ENCODE measurements around the gene DNAJC30. TPM values are rescaled to one million over a fixed set of nuclear protein-coding genes. Genes with fewer than 3 reads are reported as not detected.

DNAJC30 gene
- total RNA-seq, 2 donors from 2014 or later, result 8.9 to 11.1 TPM

DNA sequence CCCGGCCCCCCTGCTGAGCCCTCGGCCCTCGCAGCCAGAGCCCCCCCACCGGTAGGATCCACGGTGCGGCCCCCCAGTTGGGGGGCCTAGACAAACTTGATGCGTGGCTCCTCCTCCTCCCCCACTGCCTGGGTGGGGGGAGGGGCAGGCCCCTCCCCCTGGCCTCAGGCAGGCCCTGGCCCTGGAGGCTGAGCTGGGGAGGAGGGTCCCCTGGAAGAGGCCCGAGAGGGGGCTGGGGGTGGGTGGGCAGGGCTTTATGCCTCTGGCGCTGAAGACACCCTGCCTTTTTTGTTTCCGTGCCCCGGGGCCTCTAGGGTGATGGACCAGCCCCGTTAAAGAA is 12.0 kb downstream of the DNAJC30 start:
- Histone ChIP-seq H3K4me1 (ENCODE audit: control insufficient read depth, insufficient read depth, low read length) (no peaks in the 10 kb centered on the region), H3K9ac (ENCODE audit: extremely low read depth, low read length, poor library complexity, severe bottlenecking) (no peak overlapping the region), H3K27ac (ENCODE audit: low read depth, low read length) (no peak overlapping the region), H3K4me3 (ENCODE audit: low read length) (no peak overlapping the region), H3K36me3 (ENCODE audit: control insufficient read depth, insufficient read depth, low read length) (no peaks in the 10 kb centered on the region), H3K9me3 (ENCODE audit: control insufficient read depth, low read length) (no peaks in the 10 kb centered on the region), H3K27me3 (ENCODE audit: control insufficient read depth, insufficient read depth, low read length, poor library complexity, severe bottlenecking) (no peaks in the 10 kb centered on the region)
- no peak for TF ChIP-seq CTCF (conservative IDR thresholded peaks at IDR 0.05)
- no peak overlapping the region for H3K27ac Mint-ChIP-seq
- peaks cover 6% of the 10 kb centered on the region for H3K36me3 Mint-ChIP-seq (ENCODE audit: low read depth)
- peaks cover 20% of the 10 kb centered on the region for H3K27me3 Mint-ChIP-seq (ENCODE audit: insufficient read depth)
- peaks cover 5% of the 10 kb centered on the region for H3K4me1 Mint-ChIP-seq
- H3K4me3 Mint-ChIP-seq, result no peak overlapping the region
- H3K9me3 Mint-ChIP-seq, result no peaks in the 10 kb centered on the region
- no peak for DNase-seq
- 59 to 83% methylated on average over 4 to 11 of the region's 12 CpGs for whole genome bisulfite sequencing, 2 experiments (ENCODE audit: insufficient coverage in 1 of 2, insufficient read length in 1 of 2)

DNA sequence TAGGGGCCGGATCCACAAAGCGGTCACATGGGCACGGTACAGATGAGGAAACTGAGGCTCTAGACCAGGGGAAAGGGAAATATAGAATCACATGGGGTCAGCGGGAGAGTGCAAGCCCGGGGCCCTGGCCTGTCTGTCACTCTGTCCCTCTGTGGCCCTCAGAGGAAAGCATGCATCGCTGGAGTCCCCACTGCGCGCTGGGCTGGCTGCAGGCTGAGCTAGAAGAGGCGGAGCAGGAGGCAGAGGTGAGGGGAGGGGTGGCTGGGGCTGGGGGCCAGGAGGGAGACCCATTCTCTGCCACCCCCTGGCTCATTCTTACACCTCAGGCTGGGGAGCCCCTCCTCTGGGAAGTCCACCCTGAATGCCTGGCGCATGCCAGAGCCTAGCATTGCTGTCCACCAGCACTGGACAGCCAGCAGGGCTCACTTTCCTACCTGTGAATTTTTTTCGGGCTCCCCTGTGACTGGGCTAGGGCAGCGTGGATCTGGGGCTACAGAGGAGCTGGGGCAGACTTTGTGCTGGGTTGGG is 13.3 kb downstream of the DNAJC30 start:
- Histone ChIP-seq H3K27me3 (ENCODE audit: control insufficient read depth, insufficient read depth, low read length, poor library complexity, severe bottlenecking) (no peaks in the 10 kb centered on the region), H3K4me3 (ENCODE audit: low read length) (no peak overlapping the region), H3K9ac (ENCODE audit: extremely low read depth, low read length, poor library complexity, severe bottlenecking) (no peak overlapping the region), H3K4me1 (ENCODE audit: control insufficient read depth, insufficient read depth, low read length) (no peaks in the 10 kb centered on the region), H3K36me3 (ENCODE audit: control insufficient read depth, insufficient read depth, low read length) (no peaks in the 10 kb centered on the region), H3K9me3 (ENCODE audit: control insufficient read depth, low read length) (no peaks in the 10 kb centered on the region), H3K27ac (ENCODE audit: low read depth, low read length) (no peak overlapping the region)
- H3K36me3 Mint-ChIP-seq (ENCODE audit: low read depth), result peaks cover 6% of the 10 kb centered on the region
- no peak overlapping the region for H3K27ac Mint-ChIP-seq
- H3K4me1 Mint-ChIP-seq, result peaks cover 5% of the 10 kb centered on the region
- no peaks in the 10 kb centered on the region for H3K9me3 Mint-ChIP-seq
- no peak for TF ChIP-seq CTCF (conservative IDR thresholded peaks at IDR 0.05)
- DNase-seq, result peak; percentile 52
- H3K4me3 Mint-ChIP-seq, result no peak overlapping the region
- H3K27me3 Mint-ChIP-seq (ENCODE audit: insufficient read depth), result peaks cover 27% of the 10 kb centered on the region
- WGBS, 2 experiments (ENCODE audit: insufficient coverage in 1 of 2, insufficient read length in 1 of 2), result 88 to 89% methylated on average over 5 to 12 of the region's 12 CpGs

DNA sequence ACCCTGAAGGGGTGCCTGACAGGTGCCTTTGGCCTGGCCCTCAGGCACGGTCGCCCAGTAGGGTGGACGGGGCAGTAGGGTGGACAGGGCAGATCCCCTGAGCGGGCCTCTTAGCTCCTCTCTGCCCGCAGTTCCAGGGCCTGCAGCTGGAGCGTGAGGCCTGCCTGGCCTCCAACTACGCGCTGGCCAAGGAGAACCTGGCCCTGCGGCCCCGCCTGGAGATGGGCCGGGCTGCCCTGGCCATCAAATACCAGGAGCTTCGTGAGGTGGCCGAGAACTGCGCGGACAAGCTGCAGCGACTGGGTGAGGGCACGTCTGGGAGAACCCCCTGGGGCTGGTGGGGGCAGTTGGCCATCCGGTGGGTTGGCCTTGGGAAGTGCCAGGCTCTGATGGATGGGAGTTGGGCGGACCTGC is 14.0 kb downstream of the DNAJC30 start:
- Histone ChIP-seq H3K9me3 (ENCODE audit: control insufficient read depth, low read length) (no peaks in the 10 kb centered on the region), H3K27me3 (ENCODE audit: control insufficient read depth, insufficient read depth, low read length, poor library complexity, severe bottlenecking) (no peaks in the 10 kb centered on the region), H3K9ac (ENCODE audit: extremely low read depth, low read length, poor library complexity, severe bottlenecking) (no peak overlapping the region), H3K4me1 (ENCODE audit: control insufficient read depth, insufficient read depth, low read length) (no peaks in the 10 kb centered on the region), H3K27ac (ENCODE audit: low read depth, low read length) (no peak overlapping the region), H3K4me3 (ENCODE audit: low read length) (no peak overlapping the region), H3K36me3 (ENCODE audit: control insufficient read depth, insufficient read depth, low read length) (no peaks in the 10 kb centered on the region)
- 84 to 87% methylated on average over 16 to 19 of the region's 19 CpGs for WGBS, 2 experiments (ENCODE audit: insufficient coverage in 1 of 2, insufficient read length in 1 of 2)
- no peak for TF ChIP-seq CTCF (conservative IDR thresholded peaks at IDR 0.05)
- DNase-seq, result peak; percentile 53
- H3K36me3 Mint-ChIP-seq (ENCODE audit: low read depth), result peaks cover 6% of the 10 kb centered on the region
- no peak overlapping the region for H3K27ac Mint-ChIP-seq
- H3K27me3 Mint-ChIP-seq (ENCODE audit: insufficient read depth), result peaks cover 29% of the 10 kb centered on the region
- peaks cover 5% of the 10 kb centered on the region for H3K4me1 Mint-ChIP-seq
- no peak overlapping the region for H3K4me3 Mint-ChIP-seq
- H3K9me3 Mint-ChIP-seq, result no peaks in the 10 kb centered on the region
